ENCODE results near the gene ZZZ3. TPM values are rescaled to one million over a fixed set of nuclear protein-coding genes. Genes with fewer than 3 reads are reported as not detected.

ZZZ3 gene
- total and polyA plus RNA-seq, 4 donors, result 8.6 to 48.9 (median 31.1) TPM

DNA sequence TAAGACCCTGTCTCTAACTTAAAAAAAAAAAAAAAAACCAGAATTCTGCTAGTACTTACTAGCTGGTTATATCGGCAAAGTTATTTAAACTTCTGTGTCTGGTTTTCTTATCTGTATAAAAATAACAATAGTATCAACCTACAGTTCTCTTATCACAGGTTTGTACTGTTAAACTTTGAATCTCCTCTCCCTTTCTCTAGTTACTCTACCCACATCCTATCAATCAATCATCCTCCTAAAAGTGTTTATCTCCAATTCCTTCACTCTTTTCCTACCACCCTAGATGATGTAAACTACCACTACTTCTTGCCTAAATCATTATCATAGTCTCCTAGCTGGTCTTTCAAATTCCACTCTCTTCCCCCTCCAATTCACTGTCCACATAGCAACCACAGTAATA is 49.6 kb upstream of the ZZZ3 start:
- Histone ChIP-seq H3K27me3 (ENCODE audit: control insufficient read depth in 4 of 4, insufficient read depth in 4 of 4, low read length in 3 of 4) (no peaks in the 10 kb centered on the region), H3K36me3 (ENCODE audit: control insufficient read depth in 4 of 4, insufficient read depth in 3 of 4, low read depth in 1 of 4, low read length in 3 of 4) (peaks cover 5 to 16% (median 13%) of the 10 kb centered on the region in 4 donors), H3K4me3 (ENCODE audit: low read depth in 1 of 3, low read length in 3 of 3) (no peak overlapping the region), H3K9ac (ENCODE audit: low read depth in 1 of 2, low read length in 2 of 2) (no peak overlapping the region), H3K27ac (ENCODE audit: low read depth in 1 of 2, low read length in 2 of 2) (no peak overlapping the region), H3K4me1 (ENCODE audit: control insufficient read depth in 4 of 4, insufficient read depth in 4 of 4, low read length in 3 of 4) (no peaks in the 10 kb centered on the region), H3K9me3 (ENCODE audit: control insufficient read depth in 4 of 4, low read length in 3 of 4) (no peaks in the 10 kb centered on the region)
- TF ChIP-seq NR2F2 (IDR thresholded peaks at IDR 0.05), result no peak
- TF ChIP-seq, protein P1, sequence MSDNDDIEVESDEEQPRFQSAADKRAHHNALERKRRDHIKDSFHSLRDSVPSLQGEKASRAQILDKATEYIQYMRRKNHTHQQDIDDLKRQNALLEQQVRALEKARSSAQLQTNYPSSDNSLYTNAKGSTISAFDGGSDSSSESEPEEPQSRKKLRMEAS (IDR thresholded peaks at IDR 0.05), result no peak
- no peak for TF ChIP-seq TAF1 (conservative IDR thresholded peaks at IDR 0.05)
- no peak for TF ChIP-seq JUND (IDR thresholded peaks at IDR 0.05)
- TF ChIP-seq RAD21 (IDR thresholded peaks at IDR 0.05), result no peak
- no peak for TF ChIP-seq HNF4G (IDR thresholded peaks at IDR 0.05)
- no peak for DNase-seq (ENCODE audit: low spot score)
- WGBS, result 84% methylated on average over 1 of the region's 1 CpG

DNA sequence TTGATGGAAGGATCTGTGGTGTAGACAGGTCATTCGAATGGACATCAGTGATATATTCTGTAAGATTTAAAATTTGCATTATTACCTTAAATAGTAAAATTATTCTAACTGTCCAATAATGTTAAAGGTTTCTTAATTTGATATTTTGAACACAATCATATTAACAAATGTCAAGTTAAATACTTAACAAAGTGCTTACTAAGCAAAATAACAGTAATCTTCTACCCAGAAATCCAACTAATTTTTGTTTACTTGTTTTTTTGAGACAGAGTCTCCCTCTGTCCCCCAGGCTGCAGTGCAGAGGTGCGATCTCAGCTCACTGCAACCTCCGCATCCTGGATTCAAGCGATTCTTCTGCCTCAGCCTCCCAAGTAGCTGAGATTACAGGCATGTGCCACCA is 43.2 kb upstream of the ZZZ3 start:
- Histone ChIP-seq H3K9me3 (ENCODE audit: control insufficient read depth in 4 of 4, low read length in 3 of 4) (no peaks in the 10 kb centered on the region), H3K9ac (ENCODE audit: low read depth in 1 of 2, low read length in 2 of 2) (no peak overlapping the region), H3K4me3 (ENCODE audit: low read depth in 1 of 3, low read length in 3 of 3) (no peak overlapping the region), H3K36me3 (ENCODE audit: control insufficient read depth in 4 of 4, insufficient read depth in 3 of 4, low read depth in 1 of 4, low read length in 3 of 4) (peaks cover 6 to 65% (median 41%) of the 10 kb centered on the region in 4 donors), H3K27me3 (ENCODE audit: control insufficient read depth in 4 of 4, insufficient read depth in 4 of 4, low read length in 3 of 4) (no peaks in the 10 kb centered on the region), H3K27ac (ENCODE audit: low read depth in 1 of 2, low read length in 2 of 2) (no peak overlapping the region), H3K4me1 (ENCODE audit: control insufficient read depth in 4 of 4, insufficient read depth in 4 of 4, low read length in 3 of 4) (no peaks in the 10 kb centered on the region)
- WGBS, result 98% methylated on average over 4 of the region's 4 CpGs
- TF ChIP-seq NR2F2 (IDR thresholded peaks at IDR 0.05) (no peak), FOXA1 (IDR thresholded peaks at IDR 0.05) (no peak), RXRA (IDR thresholded peaks at IDR 0.05) (no peak), GABPA (IDR thresholded peaks at IDR 0.05 in 1 of 2, conservative IDR thresholded peaks at IDR 0.05 in 1 of 2) (no peak), HNF4G (IDR thresholded peaks at IDR 0.05) (no peak), REST (IDR thresholded peaks at IDR 0.05) (no peak), SP1 (IDR thresholded peaks at IDR 0.05) (no peak), HNF4A (conservative IDR thresholded peaks at IDR 0.05) (no peak), EGR1 (IDR thresholded peaks at IDR 0.05; ENCODE audit: low read depth in 2 of 2) (no peak), ZBTB33 (IDR thresholded peaks at IDR 0.05) (no peak), TAF1 (conservative IDR thresholded peaks at IDR 0.05) (no peak), ATF3 (IDR thresholded peaks at IDR 0.05) (no peak)
- TF ChIP-seq, protein P1 (IDR thresholded peaks at IDR 0.05), result no peak
- TF ChIP-seq, protein P2, sequence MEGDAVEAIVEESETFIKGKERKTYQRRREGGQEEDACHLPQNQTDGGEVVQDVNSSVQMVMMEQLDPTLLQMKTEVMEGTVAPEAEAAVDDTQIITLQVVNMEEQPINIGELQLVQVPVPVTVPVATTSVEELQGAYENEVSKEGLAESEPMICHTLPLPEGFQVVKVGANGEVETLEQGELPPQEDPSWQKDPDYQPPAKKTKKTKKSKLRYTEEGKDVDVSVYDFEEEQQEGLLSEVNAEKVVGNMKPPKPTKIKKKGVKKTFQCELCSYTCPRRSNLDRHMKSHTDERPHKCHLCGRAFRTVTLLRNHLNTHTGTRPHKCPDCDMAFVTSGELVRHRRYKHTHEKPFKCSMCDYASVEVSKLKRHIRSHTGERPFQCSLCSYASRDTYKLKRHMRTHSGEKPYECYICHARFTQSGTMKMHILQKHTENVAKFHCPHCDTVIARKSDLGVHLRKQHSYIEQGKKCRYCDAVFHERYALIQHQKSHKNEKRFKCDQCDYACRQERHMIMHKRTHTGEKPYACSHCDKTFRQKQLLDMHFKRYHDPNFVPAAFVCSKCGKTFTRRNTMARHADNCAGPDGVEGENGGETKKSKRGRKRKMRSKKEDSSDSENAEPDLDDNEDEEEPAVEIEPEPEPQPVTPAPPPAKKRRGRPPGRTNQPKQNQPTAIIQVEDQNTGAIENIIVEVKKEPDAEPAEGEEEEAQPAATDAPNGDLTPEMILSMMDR (IDR thresholded peaks at IDR 0.05; ENCODE audit: low read depth, low read length, missing input control), result no peak
- no peak for DNase-seq (ENCODE audit: low spot score)

All from liver (tissue), 9 donors.